PC-9 (cell line): ENCODE results near the gene TSPAN31.

Source experiments
- EZH2 ChIP-seq: fragments of 200-600 bp; sonication (generic); IDR thresholded peaks from 2 replicates; pipeline ENCODE4 v1.8.0; 2017; ENCODE audit warnings: antibody characterized with exemption, low read depth
- TF ChIP-seq, protein P1 (sequence below): fragments of 200-600 bp; sonication (generic); conservative IDR thresholded peaks from 2 replicates; pipeline ENCODE4 v1.6.1; 2017; ENCODE audit warnings: mixed run types, antibody characterized with exemption, mild to moderate bottlenecking, moderate library complexity

DNA sequence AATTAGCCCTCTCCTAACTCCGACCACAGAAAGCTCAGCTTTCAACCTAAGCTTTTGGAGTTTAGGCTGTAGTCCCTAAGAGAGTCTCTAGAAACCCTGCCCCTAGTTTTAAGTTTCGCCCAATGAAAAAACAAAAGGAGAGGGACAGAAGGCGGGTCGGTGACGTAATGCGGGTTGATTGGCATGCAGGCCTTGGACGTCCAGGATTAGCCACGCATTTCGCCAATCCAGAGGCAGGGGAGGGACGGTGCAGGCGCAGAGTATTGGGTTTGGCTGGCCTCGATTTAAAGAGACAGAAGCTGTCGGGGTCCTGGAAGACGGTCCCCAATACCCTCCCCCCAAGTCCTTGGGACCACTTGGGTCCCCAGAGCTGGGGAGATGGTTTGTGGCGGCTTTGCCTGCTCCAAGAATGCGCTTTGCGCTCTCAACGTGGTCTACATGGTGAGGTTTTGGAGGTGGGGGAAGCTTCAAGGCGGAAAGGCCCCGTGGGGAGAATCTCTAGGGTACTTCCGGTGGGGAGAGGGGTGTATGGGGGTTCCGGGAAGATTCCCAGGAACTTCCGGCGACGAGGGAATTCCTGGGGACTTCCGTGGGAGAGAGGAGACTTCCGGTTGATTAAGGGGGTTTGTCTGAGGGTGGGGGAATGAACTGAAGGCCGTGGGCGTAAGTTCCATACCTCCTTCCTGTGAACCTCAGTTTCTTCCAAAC lies at the start of gene TSPAN31:
- TF ChIP-seq, protein P1, sequence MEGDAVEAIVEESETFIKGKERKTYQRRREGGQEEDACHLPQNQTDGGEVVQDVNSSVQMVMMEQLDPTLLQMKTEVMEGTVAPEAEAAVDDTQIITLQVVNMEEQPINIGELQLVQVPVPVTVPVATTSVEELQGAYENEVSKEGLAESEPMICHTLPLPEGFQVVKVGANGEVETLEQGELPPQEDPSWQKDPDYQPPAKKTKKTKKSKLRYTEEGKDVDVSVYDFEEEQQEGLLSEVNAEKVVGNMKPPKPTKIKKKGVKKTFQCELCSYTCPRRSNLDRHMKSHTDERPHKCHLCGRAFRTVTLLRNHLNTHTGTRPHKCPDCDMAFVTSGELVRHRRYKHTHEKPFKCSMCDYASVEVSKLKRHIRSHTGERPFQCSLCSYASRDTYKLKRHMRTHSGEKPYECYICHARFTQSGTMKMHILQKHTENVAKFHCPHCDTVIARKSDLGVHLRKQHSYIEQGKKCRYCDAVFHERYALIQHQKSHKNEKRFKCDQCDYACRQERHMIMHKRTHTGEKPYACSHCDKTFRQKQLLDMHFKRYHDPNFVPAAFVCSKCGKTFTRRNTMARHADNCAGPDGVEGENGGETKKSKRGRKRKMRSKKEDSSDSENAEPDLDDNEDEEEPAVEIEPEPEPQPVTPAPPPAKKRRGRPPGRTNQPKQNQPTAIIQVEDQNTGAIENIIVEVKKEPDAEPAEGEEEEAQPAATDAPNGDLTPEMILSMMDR, result no peak
- no peak for TF ChIP-seq EZH2
